ENCODE measurements around the gene BICDL2.

Gene BICDL2

GRCh38 chr16:3023669-3024478 lies 12.9 kb downstream of the BICDL2 start, which contains the start of the genes HCFC1R1 and THOC6:
HCFC1R1 (minus strand) TSS chr16:3023942; CDS start chr16:3023941, 1 bp downstream.
THOC6 (plus strand) TSS chr16:3024035; CDS start chr16:3024327, 292 bp downstream.
- Histone ChIP-seq H3K9me3 (ENCODE audit: control insufficient read depth, low read length) (no peaks in the 10 kb centered on the region), H3K4me1 (ENCODE audit: control insufficient read depth, insufficient read depth, low read length, poor library complexity, severe bottlenecking) (peaks cover 22% of the 10 kb centered on the region), H3K27ac (ENCODE audit: low read depth, low read length, severe bottlenecking) (peak within 1 kb of the TSS; percentile 100), H3K36me3 (ENCODE audit: control insufficient read depth, insufficient read depth, low read length) (peaks cover 36% of the 10 kb centered on the region), H3K4me3 (ENCODE audit: extremely low read depth, insufficient read depth, low read length, poor library complexity, severe bottlenecking) (peak within 1 kb of the TSS; percentile 73)
- WGBS, 2 experiments (ENCODE audit: insufficient coverage in 2 of 2): 1% methylated on average over 44 to 50 of the region's 69 CpGs

GRCh38 chr16:3023415-3023668 lies 13.4 kb downstream of the BICDL2 start:
- peak overlapping the region; percentile 100 for H3K27ac ChIP-seq (ENCODE audit: low read depth, low read length, severe bottlenecking)

GRCh38 chr16:3022684-3023414 lies 13.9 kb downstream of the BICDL2 start:
- no peaks in the 10 kb centered on the region for H3K9me3 ChIP-seq (ENCODE audit: control insufficient read depth, low read length)
- 31 to 45% methylated on average over 5 to 7 of the region's 8 CpGs for WGBS, 2 experiments (ENCODE audit: insufficient coverage in 2 of 2)
- peaks cover 36% of the 10 kb centered on the region for H3K36me3 ChIP-seq (ENCODE audit: control insufficient read depth, insufficient read depth, low read length)
- H3K4me3 ChIP-seq (ENCODE audit: extremely low read depth, insufficient read depth, low read length, poor library complexity, severe bottlenecking): peak overlapping the region; percentile 73
- H3K4me1 ChIP-seq (ENCODE audit: control insufficient read depth, insufficient read depth, low read length, poor library complexity, severe bottlenecking): peaks cover 17% of the 10 kb centered on the region
- H3K27ac ChIP-seq (ENCODE audit: low read depth, low read length, severe bottlenecking): peak overlapping the region; percentile 100

More at GRCh38 chr16:3023415-3023668, 13.4 kb downstream of the BICDL2 start:
- no peaks in the 10 kb centered on the region for H3K9me3 ChIP-seq (ENCODE audit: control insufficient read depth, low read length)
- H3K36me3 ChIP-seq (ENCODE audit: control insufficient read depth, insufficient read depth, low read length): peaks cover 36% of the 10 kb centered on the region
- peak overlapping the region; percentile 73 for H3K4me3 ChIP-seq (ENCODE audit: extremely low read depth, insufficient read depth, low read length, poor library complexity, severe bottlenecking)
- WGBS, 2 experiments (ENCODE audit: insufficient coverage in 2 of 2): 8 to 11% methylated on average over 3 to 4 of the region's 6 CpGs
- H3K4me1 ChIP-seq (ENCODE audit: control insufficient read depth, insufficient read depth, low read length, poor library complexity, severe bottlenecking): peaks cover 19% of the 10 kb centered on the region

DNA sequence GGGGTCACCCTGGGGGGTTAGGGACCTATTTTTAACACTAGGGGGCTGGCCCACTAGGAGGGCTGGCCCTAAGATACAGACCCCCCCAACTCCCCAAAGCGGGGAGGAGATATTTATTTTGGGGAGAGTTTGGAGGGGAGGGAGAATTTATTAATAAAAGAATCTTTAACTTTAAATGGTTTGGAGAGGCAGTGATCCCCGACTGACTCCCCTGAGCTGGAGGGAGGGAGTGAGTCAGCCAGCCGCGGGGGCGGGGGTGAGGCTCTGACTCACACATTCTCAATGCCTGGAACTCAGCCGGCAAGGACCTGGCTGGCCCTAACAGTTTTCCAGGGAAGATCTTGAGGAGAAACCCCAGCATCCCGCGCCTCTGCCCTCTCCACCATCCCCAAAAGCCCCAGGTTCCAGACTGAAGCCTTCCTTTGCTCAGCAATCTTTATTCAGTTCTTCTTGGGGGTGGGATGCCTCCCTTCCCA lies 14.5 kb downstream of the BICDL2 start:
- Histone ChIP-seq H3K9me3 (ENCODE audit: control insufficient read depth, low read length) (no peaks in the 10 kb centered on the region), H3K4me1 (ENCODE audit: control insufficient read depth, insufficient read depth, low read length, poor library complexity, severe bottlenecking) (peaks cover 15% of the 10 kb centered on the region), H3K36me3 (ENCODE audit: control insufficient read depth, insufficient read depth, low read length) (peaks cover 35% of the 10 kb centered on the region), H3K4me3 (ENCODE audit: extremely low read depth, insufficient read depth, low read length, poor library complexity, severe bottlenecking) (peak overlapping the region; percentile 73), H3K27ac (ENCODE audit: low read depth, low read length, severe bottlenecking) (peak overlapping the region; percentile 100)
- 0 to 2% methylated on average over 5 to 6 of the region's 8 CpGs for WGBS, 2 experiments (ENCODE audit: insufficient coverage in 2 of 2)

GRCh38 chr16:3021449-3022207 lies 15.1 kb downstream of the BICDL2 start:
- Histone ChIP-seq H3K4me3 (ENCODE audit: extremely low read depth, insufficient read depth, low read length, poor library complexity, severe bottlenecking) (peak overlapping the region; percentile 73), H3K4me1 (ENCODE audit: control insufficient read depth, insufficient read depth, low read length, poor library complexity, severe bottlenecking) (peaks cover 15% of the 10 kb centered on the region), H3K9me3 (ENCODE audit: control insufficient read depth, low read length) (no peaks in the 10 kb centered on the region), H3K36me3 (ENCODE audit: control insufficient read depth, insufficient read depth, low read length) (peaks cover 29% of the 10 kb centered on the region), H3K27ac (ENCODE audit: low read depth, low read length, severe bottlenecking) (peak overlapping the region; percentile 100)
- 0 to 2% methylated on average over 14 to 22 of the region's 25 CpGs for WGBS, 2 experiments (ENCODE audit: insufficient coverage in 2 of 2)

DNA sequence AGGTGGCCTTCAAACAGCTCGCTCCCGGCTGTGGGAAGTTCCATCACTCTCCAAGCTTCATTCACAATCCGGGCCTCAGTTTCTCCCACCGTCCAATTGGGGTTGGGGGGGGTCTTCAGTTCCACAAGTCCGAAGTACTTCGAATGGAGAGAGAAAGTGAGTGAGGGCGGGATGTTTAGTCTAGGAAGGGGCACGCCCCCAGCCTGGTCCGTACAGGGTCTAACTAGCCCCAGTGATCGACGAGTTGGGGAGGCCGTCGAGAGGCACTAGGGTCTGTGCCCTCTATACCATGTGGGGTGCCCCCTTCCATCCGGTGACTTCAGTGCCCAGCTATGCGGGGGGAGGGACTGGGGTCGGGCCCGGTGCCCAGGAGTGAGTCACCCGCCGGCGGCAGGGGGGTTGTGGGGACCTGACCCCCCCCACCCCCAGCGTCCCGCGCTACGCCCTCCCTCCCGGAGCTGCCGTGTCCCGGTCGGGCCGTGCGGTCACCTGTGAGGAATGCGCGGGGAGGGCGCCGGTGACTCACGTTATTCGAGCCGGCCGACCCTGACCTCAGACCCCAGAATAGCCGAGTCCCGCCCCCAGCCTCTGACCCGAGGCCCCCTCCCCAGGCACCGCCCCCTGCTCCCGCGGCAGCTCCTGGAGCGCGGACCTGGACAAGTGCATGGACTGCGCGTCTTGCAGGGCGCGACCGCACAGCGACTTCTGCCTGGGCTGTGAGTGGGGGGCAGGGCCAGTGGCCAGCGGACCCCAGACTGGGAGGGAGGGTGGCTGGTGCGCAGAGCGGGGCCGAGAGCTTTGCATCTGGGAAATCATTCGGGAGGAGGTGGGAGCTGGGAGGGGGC lies 15.9 kb downstream of the BICDL2 start:
- Histone ChIP-seq H3K4me3 (ENCODE audit: extremely low read depth, insufficient read depth, low read length, poor library complexity, severe bottlenecking) (peak overlapping the region; percentile 73), H3K9me3 (ENCODE audit: control insufficient read depth, low read length) (no peaks in the 10 kb centered on the region), H3K36me3 (ENCODE audit: control insufficient read depth, insufficient read depth, low read length) (peaks cover 21% of the 10 kb centered on the region), H3K4me1 (ENCODE audit: control insufficient read depth, insufficient read depth, low read length, poor library complexity, severe bottlenecking) (peaks cover 15% of the 10 kb centered on the region), H3K27ac (ENCODE audit: low read depth, low read length, severe bottlenecking) (peak overlapping the region; percentile 100)
- WGBS, 2 experiments (ENCODE audit: insufficient coverage in 2 of 2): 0% methylated on average over 28 to 45 of the region's 57 CpGs

GRCh38 chr16:3020247-3020603 lies 16.5 kb downstream of the BICDL2 start, which contains the start of gene TNFRSF12A:
TNFRSF12A (plus strand) TSS chr16:3020368; CDS start chr16:3020398, 30 bp downstream.
- Histone ChIP-seq H3K9me3 (ENCODE audit: control insufficient read depth, low read length) (no peaks in the 10 kb centered on the region), H3K4me3 (ENCODE audit: extremely low read depth, insufficient read depth, low read length, poor library complexity, severe bottlenecking) (peak within 1 kb of the TSS; percentile 73), H3K4me1 (ENCODE audit: control insufficient read depth, insufficient read depth, low read length, poor library complexity, severe bottlenecking) (peaks cover 15% of the 10 kb centered on the region), H3K27ac (ENCODE audit: low read depth, low read length, severe bottlenecking) (peak within 1 kb of the TSS; percentile 100), H3K36me3 (ENCODE audit: control insufficient read depth, insufficient read depth, low read length) (peaks cover 16% of the 10 kb centered on the region)
- WGBS, 2 experiments (ENCODE audit: insufficient coverage in 2 of 2): 0 to 1% methylated on average over 28 to 30 of the region's 49 CpGs

GRCh38 chr16:3019594-3020246 lies 17.0 kb downstream of the BICDL2 start:
- Histone ChIP-seq H3K27ac (ENCODE audit: low read depth, low read length, severe bottlenecking) (peak overlapping the region; percentile 100), H3K9me3 (ENCODE audit: control insufficient read depth, low read length) (no peaks in the 10 kb centered on the region), H3K4me3 (ENCODE audit: extremely low read depth, insufficient read depth, low read length, poor library complexity, severe bottlenecking) (peak overlapping the region; percentile 73), H3K36me3 (ENCODE audit: control insufficient read depth, insufficient read depth, low read length) (peaks cover 16% of the 10 kb centered on the region), H3K4me1 (ENCODE audit: control insufficient read depth, insufficient read depth, low read length, poor library complexity, severe bottlenecking) (peaks cover 15% of the 10 kb centered on the region)
- 54 to 55% methylated on average over 32 to 35 of the region's 40 CpGs for WGBS, 2 experiments (ENCODE audit: insufficient coverage in 2 of 2)

DNA sequence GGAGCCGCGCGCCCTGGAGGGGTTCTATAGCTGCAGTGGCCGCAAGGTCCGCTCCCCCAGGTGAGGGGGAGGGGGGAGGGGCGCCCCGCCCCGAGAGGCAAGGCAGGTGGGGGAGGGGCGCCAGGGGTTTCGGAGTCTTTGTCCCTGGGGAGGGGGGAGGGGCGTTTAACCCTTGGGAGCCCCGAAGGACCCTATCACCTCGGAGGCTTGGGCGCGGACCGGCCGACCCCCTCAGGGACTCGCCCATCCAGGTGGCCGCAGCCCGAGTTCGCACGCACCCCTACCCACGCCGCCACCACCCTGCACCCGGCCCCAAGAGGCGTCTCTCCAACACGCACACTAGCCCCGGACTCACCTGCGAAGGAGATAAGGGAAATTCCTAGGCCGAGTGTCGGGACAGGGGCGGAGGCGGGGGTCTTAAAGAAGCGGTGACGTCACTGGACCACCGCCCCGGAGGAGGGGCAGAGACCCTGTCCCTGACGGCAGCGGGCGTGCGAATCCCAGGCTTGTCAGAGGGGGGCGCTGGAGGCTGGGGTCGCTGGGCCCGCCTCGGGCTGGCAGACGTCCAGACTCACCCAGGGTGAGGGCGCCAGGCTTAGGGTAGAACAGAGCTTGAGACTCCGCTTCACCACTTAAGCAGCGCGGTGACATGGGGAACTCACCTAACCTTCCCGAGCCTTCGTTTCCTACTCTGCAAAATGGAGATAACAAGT lies 18.8 kb downstream of the BICDL2 start, which contains the start of gene CLDN6:
Gene CLDN6 (minus strand): TSS at position 390 of the 713 bp plus-strand sequence. CDS start 2,162 bp downstream, outside the sequence.
- Histone ChIP-seq H3K27ac (ENCODE audit: low read depth, low read length, severe bottlenecking) (no peak within 1 kb of the TSS), H3K4me1 (ENCODE audit: control insufficient read depth, insufficient read depth, low read length, poor library complexity, severe bottlenecking) (peaks cover 11% of the 10 kb centered on the region), H3K9me3 (ENCODE audit: control insufficient read depth, low read length) (no peaks in the 10 kb centered on the region), H3K4me3 (ENCODE audit: extremely low read depth, insufficient read depth, low read length, poor library complexity, severe bottlenecking) (peak within 1 kb of the TSS; percentile 59), H3K36me3 (ENCODE audit: control insufficient read depth, insufficient read depth, low read length) (peaks cover 10% of the 10 kb centered on the region)
- WGBS, 2 experiments (ENCODE audit: insufficient coverage in 2 of 2): 2 to 8% methylated on average over 20 to 43 of the region's 52 CpGs
